T-helper 22 cell (primary cell): ENCODE data around the gene GOLIM4.
"Not testable (repeated sequence)": the region's sequence is repeated elsewhere in the genome, so short reads cannot be mapped to it uniquely, and the experiment has no call there.

Experiments
- DNase-seq: peaks from one replicate; pipeline ENCODE4 v3.0.0-alpha.2; 2020; ENCODE audit warnings: low read depth

GOLIM4 gene

GRCh38 chr3:168048414-168049330 is 47.1 kb downstream of the GOLIM4 start:
- no peak for DNase-seq

GRCh38 chr3:168047936-168048335 is 47.8 kb downstream of the GOLIM4 start:
- no peak for DNase-seq

GRCh38 chr3:168047190-168047795 is 48.4 kb downstream of the GOLIM4 start:
- DNase-seq, result no peak

- no peak for DNase-seq
Measured at GRCh38 chr3:168044049-168044448, 51.7 kb downstream of the GOLIM4 start.

DNA sequence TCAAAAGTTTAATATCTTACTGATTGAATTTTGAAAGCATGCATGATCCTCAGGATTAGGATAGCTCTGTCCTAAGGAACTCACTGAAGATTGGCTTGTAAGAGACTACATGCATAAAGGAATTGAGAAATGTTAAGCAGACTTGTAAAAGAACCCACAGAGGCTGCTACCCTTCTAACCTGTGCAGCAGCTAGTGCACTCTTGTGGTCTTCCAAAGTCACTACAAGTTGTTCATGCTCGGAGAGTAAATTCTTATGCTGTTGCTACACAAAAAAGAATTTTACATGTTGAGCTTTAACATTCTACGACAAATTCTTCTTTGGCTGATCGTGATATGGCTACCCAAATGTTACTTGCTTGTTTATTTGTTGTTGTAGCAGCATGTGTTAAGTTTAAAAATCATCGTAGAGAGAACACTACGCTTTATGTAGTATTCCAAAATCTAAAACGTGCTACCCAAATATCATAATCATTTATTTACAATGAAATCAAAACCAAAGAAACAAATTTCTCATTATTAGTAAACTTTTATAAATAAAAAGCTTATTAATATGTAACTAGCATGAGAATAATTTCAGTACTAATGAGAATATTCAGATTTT is 55.0 kb downstream of the GOLIM4 start:
- DNase-seq, result no peak

DNA sequence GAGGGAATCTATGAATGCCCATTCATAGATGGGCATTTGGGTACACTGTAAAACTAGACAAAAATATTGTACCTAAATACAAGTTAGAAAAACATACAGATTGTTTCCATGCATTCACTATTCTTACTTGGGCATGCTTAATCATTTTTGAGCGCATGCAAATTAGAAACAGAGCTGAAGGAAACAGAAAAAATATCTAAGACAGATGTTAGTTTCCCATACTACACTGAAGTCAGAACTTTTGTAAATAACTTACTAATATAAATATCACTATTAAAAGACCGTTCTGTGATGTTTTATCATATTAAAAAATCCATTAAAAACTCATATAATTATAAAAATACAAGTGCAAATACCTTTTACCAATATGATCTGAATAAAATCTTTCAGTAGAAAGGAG is 58.7 kb downstream of the GOLIM4 start:
- no peak for DNase-seq

GRCh38 chr3:168036619-168037018 is 59.1 kb downstream of the GOLIM4 start:
- no peak for DNase-seq

DNA sequence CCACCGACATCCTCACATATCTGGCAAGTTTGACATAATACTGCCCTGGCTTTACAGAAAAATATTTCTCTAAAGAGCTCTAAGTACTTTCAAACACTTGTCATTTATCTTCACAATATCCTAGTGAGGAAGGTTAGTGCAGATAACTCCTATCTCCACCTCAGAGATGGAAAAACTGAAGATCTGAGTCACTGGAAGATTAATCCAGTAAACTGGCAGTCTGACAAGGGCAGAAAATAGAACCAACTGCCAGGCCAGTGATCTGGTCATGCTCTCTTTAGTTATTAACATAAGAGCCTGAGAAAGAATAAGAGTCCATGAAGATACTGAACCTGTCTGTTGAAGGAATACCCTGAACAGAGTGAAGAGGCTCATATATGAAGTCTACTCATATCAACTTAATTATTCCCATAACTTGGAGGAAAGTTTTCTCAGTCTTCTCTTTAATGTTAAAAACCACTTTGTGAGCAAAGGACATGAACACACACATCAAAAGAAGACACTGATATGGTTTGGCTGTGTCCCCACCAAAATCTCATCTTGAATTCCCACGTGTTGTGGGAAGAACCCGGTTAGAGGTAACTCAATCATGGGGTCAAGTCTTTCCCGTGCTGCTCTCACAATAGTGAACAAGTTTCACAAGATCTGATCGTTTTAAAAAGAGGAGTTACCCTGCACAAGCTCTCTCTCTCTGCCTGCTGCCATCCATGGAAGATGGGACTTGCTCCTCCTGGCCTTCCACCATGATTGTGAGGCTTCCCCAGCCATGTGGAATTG is 61.4 kb downstream of the GOLIM4 start:
- no peak for DNase-seq

GRCh38 chr3:168030577-168030976 is 65.1 kb downstream of the GOLIM4 start:
- no peak for DNase-seq

- DNase-seq, result no peak
Measured at GRCh38 chr3:168029705-168030104, 66.0 kb downstream of the GOLIM4 start.

- no peak for DNase-seq
Measured at GRCh38 chr3:168028086-168028485, 67.6 kb downstream of the GOLIM4 start.

DNA sequence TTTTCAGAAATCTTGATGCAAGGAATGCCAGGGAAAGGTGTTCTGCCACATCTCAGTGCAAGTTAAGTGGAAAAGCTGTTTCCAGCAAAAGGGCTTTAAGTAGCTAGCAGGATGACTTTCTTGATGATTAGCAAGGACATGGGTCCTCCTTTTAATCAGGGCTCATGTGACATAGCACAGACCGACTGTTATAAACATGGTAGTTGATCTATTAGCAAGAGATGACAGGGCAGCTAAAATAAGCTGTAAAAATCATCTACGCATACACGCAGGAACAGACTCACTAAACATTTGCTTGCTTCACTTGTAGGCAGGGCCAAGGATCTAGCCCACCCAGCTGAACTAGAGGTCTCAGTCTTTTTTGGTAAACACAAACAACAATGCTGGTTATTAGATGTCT is 69.0 kb downstream of the GOLIM4 start:
- no peak for DNase-seq

- no peak for DNase-seq
Measured at GRCh38 chr3:168025076-168025475, 70.6 kb downstream of the GOLIM4 start.

DNA sequence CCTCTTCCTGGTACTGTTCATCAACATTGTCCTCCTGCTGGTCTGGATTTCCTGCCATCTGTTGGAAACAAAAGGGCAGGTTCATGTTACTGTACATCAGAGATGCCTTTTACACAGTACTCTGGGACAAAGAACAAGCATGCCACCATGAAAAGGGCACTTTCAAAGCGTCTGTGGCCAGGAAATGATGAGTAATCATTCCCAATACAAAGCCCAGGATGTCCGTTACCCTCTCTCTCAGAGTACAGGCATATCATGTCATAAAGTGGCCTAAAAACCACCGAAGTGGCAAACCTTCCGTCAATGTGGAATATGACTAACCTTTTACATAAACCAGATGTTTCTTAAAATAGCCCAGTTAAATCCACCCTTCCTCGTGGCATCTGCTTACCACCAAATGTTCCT is 71.2 kb downstream of the GOLIM4 start:
- DNase-seq, result no peak

DNA sequence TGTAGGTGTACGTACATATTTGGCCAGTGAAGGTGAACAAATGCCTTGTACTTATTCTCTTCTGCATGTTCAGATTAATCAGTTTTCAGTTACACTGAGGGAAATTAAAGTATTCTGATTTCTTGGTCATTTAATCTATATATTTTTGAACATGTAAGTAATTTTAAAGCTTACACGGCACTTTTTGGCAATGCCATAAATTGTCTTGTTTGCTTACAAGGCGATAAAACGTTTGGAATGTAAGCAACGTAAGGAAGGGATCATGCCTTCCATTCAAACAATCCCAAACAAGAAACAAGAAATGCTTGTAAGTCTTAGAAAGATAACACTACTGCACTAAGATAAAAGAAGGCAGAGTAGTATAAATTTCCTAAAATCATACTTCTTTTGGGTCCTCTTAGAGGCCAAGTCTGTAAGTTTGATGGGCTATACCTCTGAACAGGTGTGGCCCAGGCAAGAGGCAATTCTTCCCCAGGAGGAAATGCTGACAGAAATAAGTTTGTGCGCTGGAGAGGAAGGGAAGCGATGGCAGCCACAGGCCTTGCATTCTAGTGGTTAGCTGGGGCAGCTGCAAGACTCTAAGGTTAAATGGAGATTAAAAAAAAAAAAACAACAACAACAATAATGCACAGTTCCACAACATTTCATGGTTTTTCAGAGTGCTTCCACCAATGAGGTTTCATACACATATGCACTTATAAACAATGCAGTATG is 73.8 kb downstream of the GOLIM4 start:
- DNase-seq, result no peak

DNA sequence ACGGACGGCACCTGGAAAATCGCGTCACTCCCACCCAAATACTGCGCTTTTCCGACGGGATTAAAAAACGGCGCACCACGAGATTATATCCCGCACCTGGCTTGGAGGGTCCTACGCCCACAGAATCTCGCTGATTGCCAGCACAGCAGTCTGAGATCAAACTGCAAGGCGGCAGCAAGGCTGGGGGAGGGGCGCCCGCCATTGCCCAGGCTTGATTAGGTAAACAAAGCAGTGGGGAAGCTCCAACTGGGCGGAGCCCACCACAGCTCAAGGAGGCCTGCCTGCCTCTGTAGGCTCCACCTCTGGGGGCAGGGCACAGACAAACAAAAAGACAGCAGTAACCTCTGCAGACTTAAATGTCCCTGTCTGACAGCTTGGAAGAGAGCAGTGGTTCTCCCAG is 84.4 kb downstream of the GOLIM4 start:
- not testable (repeated sequence) for DNase-seq

GRCh38 chr3:168006584-168006983 is 89.1 kb downstream of the GOLIM4 start:
- no peak for DNase-seq

DNA sequence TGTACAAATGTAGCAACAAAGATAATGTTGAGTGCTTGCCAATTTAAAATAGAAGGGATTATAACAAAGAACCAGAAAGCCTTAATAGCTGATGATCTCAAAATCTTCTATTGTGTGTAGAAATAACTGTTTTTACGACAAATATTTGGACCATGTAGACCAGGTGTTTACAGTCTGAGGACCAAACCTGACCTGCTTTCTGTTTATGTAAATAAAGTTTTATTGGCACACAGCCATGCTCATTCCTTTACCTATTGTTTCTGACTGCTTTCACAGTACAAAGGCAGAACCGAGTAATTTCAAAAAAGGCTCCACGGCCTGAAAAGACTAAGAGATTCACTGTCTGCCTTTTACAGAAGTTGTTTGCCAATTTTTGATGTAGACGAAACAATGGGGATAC is 91.8 kb downstream of the GOLIM4 start:
- no peak for DNase-seq

- no peak for DNase-seq
Measured at GRCh38 chr3:168002786-168003368, 92.8 kb downstream of the GOLIM4 start.

- no peak for DNase-seq
Measured at GRCh38 chr3:168001244-168001643, 94.5 kb downstream of the GOLIM4 start.

DNA sequence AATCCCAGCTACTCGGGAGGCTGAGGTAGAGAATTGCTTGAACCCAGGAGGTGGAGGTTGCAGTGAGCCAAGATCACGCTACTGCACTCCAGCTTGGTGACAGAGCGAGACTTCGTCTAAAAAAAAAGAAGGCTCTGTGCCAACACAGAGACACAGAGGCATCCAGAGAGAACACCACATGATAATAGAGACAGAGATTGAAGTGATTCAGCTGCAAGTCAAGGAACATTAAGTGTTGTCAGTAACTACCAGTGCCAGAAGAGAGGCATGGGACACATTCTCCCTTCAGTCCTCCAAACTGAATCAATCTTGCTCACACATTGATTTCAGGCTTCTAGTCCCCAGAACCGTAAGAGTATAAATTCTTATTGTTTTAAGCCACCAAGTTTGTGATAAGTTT is 97.5 kb downstream of the GOLIM4 start:
- no peak for DNase-seq
